ENCODE data around the gene ALX1.

- no peak for TF ChIP-seq RAD21 (IDR thresholded peaks at IDR 0.05; ENCODE audit: low read depth)
- TF ChIP-seq ATF3 (IDR thresholded peaks at IDR 0.05), result no peak
- TF ChIP-seq POLR2A (IDR thresholded peaks at IDR 0.05; ENCODE audit: borderline replicate concordance, extremely low read depth, insufficient read depth, insufficient read length), result no peak
- TF ChIP-seq CTCF (IDR thresholded peaks at IDR 0.05 in 2 of 3, conservative IDR thresholded peaks at IDR 0.05 in 1 of 3; ENCODE audit: borderline replicate concordance in 1 of 3, insufficient read depth in 1 of 3, low read depth in 2 of 3, low read length in 2 of 3), result no peak
- TF ChIP-seq SP1 (IDR thresholded peaks at IDR 0.05; ENCODE audit: low read depth), result no peak
- TF ChIP-seq ZBTB33 (IDR thresholded peaks at IDR 0.05; ENCODE audit: extremely low read depth, insufficient replicate concordance, low read length), result no peak
- TF ChIP-seq YY1 (IDR thresholded peaks at IDR 0.05; ENCODE audit: extremely low read depth, insufficient replicate concordance, low read depth, low read length), result no peak
- TF ChIP-seq EZH2 (IDR thresholded peaks at IDR 0.05), result no peak
- TF ChIP-seq REST (IDR thresholded peaks at IDR 0.05; ENCODE audit: low read depth), result no peak
- TF ChIP-seq POLR2AphosphoS5 (IDR thresholded peaks at IDR 0.05; ENCODE audit: low read depth, low read length), result no peak
Measured at GRCh38 chr12:85283560-85283959, 3.5 kb downstream of the ALX1 start.
